BLaER1 (cell line): Measurements from ENCODE around the gene PRKCSH.
A peak's percentile ranks its signal among the peaks of the same experiment; 100 is the strongest.

ENCODE experiments used
- H3K27ac ChIP-seq: shearing (Covaris generic); formaldehyde crosslinking; 2 replicates; pipeline ENCODE4 v1.8.1; 2022
- H3K27me3 ChIP-seq: shearing (Covaris generic); formaldehyde crosslinking; 2 replicates; pipeline ENCODE4 v1.8.1; 2022
- H3K36me3 ChIP-seq: shearing (Covaris generic); formaldehyde crosslinking; 2 replicates; pipeline ENCODE4 v1.8.1; 2022
- H3K4me1 ChIP-seq: shearing (Covaris generic); formaldehyde crosslinking; 2 replicates; pipeline ENCODE4 v1.8.1; 2022
- H3K4me2 ChIP-seq: shearing (Covaris generic); formaldehyde crosslinking; 2 replicates; pipeline ENCODE4 v1.8.1; 2022
- H3K4me3 ChIP-seq: shearing (Covaris generic); formaldehyde crosslinking; 2 replicates; pipeline ENCODE4 v1.8.1; 2022
- H3K9ac ChIP-seq: shearing (Covaris generic); formaldehyde crosslinking; 2 replicates; pipeline ENCODE4 v1.8.1; 2022
- H3K9me3 ChIP-seq: shearing (Covaris generic); formaldehyde crosslinking; 2 replicates; pipeline ENCODE4 v1.8.1; 2022
- H4K20me1 ChIP-seq: shearing (Covaris generic); formaldehyde crosslinking; 2 replicates; pipeline ENCODE4 v1.8.1; 2022
- Cebpa-rat ChIP-seq: shearing (Covaris generic); IDR thresholded peaks from 2 replicates; pipeline ENCODE4 v1.8.1; 2022

The PRKCSH gene

GRCh38 chr19:11475861-11476260 lies 40.4 kb downstream of the PRKCSH start:
- H3K27ac ChIP-seq, result no peak overlapping the region
- H3K9ac ChIP-seq, result no peak overlapping the region
- no peaks in the 10 kb centered on the region for H3K4me1 ChIP-seq
- no peak overlapping the region for H3K4me3 ChIP-seq
- no peak overlapping the region for H3K4me2 ChIP-seq
- no peak for TF ChIP-seq Cebpa-rat
- peaks cover 4% of the 10 kb centered on the region; the same call in 1 of the 2 replicates for H3K27me3 ChIP-seq
- H3K9me3 ChIP-seq, result no peaks in the 10 kb centered on the region
- no peaks in the 10 kb centered on the region for H4K20me1 ChIP-seq
- H3K36me3 ChIP-seq, result no peaks in the 10 kb centered on the region

- H3K27me3 ChIP-seq, result peaks cover 16% of the 10 kb centered on the region
- no peak overlapping the region for H3K4me3 ChIP-seq
- no peaks in the 10 kb centered on the region for H4K20me1 ChIP-seq
- no peak overlapping the region for H3K4me2 ChIP-seq
- H3K9ac ChIP-seq, result no peak overlapping the region
- no peak overlapping the region for H3K27ac ChIP-seq
- H3K36me3 ChIP-seq, result no peaks in the 10 kb centered on the region
- no peaks in the 10 kb centered on the region for H3K9me3 ChIP-seq
- TF ChIP-seq Cebpa-rat, result no peak
- H3K4me1 ChIP-seq, result peaks cover 18% of the 10 kb centered on the region
Observed at GRCh38 chr19:11478167-11479089, 43.0 kb downstream of the PRKCSH start.

GRCh38 chr19:11479090-11479897 lies 43.9 kb downstream of the PRKCSH start:
- Histone ChIP-seq H3K27me3 (peaks cover 16% of the 10 kb centered on the region), H3K27ac (no peak overlapping the region), H3K36me3 (no peaks in the 10 kb centered on the region), H4K20me1 (no peaks in the 10 kb centered on the region), H3K4me1 (peaks cover 23% of the 10 kb centered on the region), H3K4me2 (no peak overlapping the region), H3K4me3 (no peak overlapping the region), H3K9ac (no peak overlapping the region), H3K9me3 (no peaks in the 10 kb centered on the region)
- no peak for TF ChIP-seq Cebpa-rat

- Histone ChIP-seq H3K4me3 (no peak overlapping the region), H3K4me2 (no peak overlapping the region), H4K20me1 (0 out of 2 replicates have a peak, but pooled peaks cover 6% of the 10 kb centered on the region)
Observed at GRCh38 chr19:11479898-11480714, 44.7 kb downstream of the PRKCSH start.

GRCh38 chr19:11480715-11481533 lies 45.5 kb downstream of the PRKCSH start, which contains the start of gene ELAVL3:
TSS of gene ELAVL3 (minus strand) at chr19:11481046. CDS start at chr19:11480608, 438 bp downstream.
- Histone ChIP-seq H3K4me1 (peaks cover 39% of the 10 kb centered on the region), H3K36me3 (no peaks in the 10 kb centered on the region), H3K9ac (no peak within 1 kb of the TSS), H3K27me3 (peaks cover 16% of the 10 kb centered on the region), H3K4me3 (peak within 1 kb of the TSS; percentile 67), H3K27ac (no peak within 1 kb of the TSS), H3K9me3 (no peaks in the 10 kb centered on the region), H3K4me2 (peak within 1 kb of the TSS; percentile 92), H4K20me1 (0 out of 2 replicates have a peak, but pooled peaks cover 12% of the 10 kb centered on the region)
- TF ChIP-seq Cebpa-rat, result no peak

More at GRCh38 chr19:11479898-11480714, 44.7 kb downstream of the PRKCSH start:
- H3K27me3 ChIP-seq, result peaks cover 16% of the 10 kb centered on the region
- peaks cover 31% of the 10 kb centered on the region for H3K4me1 ChIP-seq
- no peaks in the 10 kb centered on the region for H3K9me3 ChIP-seq
- TF ChIP-seq Cebpa-rat, result no peak
- no peaks in the 10 kb centered on the region for H3K36me3 ChIP-seq
- no peak overlapping the region for H3K27ac ChIP-seq
- H3K9ac ChIP-seq, result no peak overlapping the region

- H3K4me1 ChIP-seq, result peaks cover 39% of the 10 kb centered on the region
- H3K4me3 ChIP-seq, result peak overlapping the region; percentile 67
- peaks cover 6% of the 10 kb centered on the region for H3K36me3 ChIP-seq
- H3K4me2 ChIP-seq, result peak overlapping the region; percentile 92
- peak overlapping the region; percentile 60; the same call in 1 of the 2 replicates for H3K9ac ChIP-seq
- H3K9me3 ChIP-seq, result no peaks in the 10 kb centered on the region
- TF ChIP-seq Cebpa-rat, result no peak
- H3K27me3 ChIP-seq, result peaks cover 16% of the 10 kb centered on the region
- 0 out of 2 replicates have a peak, but pooled peaks cover 12% of the 10 kb centered on the region for H4K20me1 ChIP-seq
- H3K27ac ChIP-seq, result peak overlapping the region; percentile 61; the same call in 1 of the 2 replicates
Observed at GRCh38 chr19:11481534-11482383, 46.3 kb downstream of the PRKCSH start.

- 0 out of 2 replicates have a peak, but pooled peaks cover 12% of the 10 kb centered on the region for H4K20me1 ChIP-seq
- H3K9ac ChIP-seq, result peak overlapping the region; percentile 60; the same call in 1 of the 2 replicates
- TF ChIP-seq Cebpa-rat, result no peak
- peaks cover 14% of the 10 kb centered on the region for H3K36me3 ChIP-seq
- peaks cover 16% of the 10 kb centered on the region for H3K27me3 ChIP-seq
- peak overlapping the region; percentile 67 for H3K4me3 ChIP-seq
- H3K9me3 ChIP-seq, result no peaks in the 10 kb centered on the region
- peaks cover 39% of the 10 kb centered on the region for H3K4me1 ChIP-seq
- H3K4me2 ChIP-seq, result peak overlapping the region; percentile 92
- peak overlapping the region; percentile 61; the same call in 1 of the 2 replicates for H3K27ac ChIP-seq
Observed at GRCh38 chr19:11482384-11483050, 47.1 kb downstream of the PRKCSH start.
